DLD1 (cell line): Measurements from ENCODE around the gene EXOG.

Source experiments
- in situ Hi-C: cut with HindIII; loops from 2 replicates; pipeline ENCODE4 v1.10.0; 2017; ENCODE audit warnings: low sequenced_read_pairs

Gene EXOG

DNA sequence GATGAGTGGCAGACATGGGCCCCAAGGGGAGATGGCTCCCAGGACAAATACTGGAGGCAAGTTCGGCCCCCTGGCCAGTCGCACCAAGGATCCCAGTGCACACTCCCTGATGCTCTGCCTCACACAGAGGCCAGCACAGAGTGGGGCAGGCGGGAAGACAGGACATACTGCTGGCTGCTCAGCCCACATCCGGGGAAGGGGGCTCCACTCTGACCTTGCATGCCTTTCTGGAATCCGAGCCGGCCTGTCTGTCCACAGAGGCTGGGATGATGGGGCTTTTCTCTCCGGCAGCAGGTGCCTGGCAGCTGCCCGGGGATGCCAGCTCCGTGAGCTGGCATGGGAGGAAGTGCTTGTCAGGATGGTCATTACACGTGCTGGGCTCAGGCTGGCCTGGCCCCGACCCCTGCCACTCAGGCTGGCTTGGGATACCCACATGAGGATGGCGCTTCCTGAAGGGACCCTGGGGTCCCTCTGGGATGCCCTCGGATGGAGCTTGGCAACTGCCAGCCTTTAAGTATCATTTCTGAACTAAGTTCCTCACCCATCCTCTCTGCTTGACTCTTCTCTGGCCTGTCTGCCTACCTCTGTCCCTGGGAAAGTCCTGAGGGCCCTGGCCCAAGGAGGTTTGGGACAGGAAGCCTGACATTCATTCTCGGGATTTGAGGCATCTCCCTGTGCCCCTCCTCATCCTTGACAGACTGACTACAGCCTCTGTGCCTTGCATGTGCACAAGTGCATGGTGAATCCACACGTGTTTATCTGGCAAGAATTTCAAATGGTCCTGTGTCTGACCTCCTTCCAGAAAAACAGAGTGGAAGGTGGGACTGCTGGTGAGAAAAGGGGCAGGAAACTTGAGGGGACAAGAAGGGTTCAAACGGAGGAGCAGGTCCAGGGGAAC, 46.5 kb downstream of the EXOG start:
- in situ Hi-C loops, result no loop called here

- in situ Hi-C loops, result no loop called here
Observed at GRCh38 chr3:38543586-38543985, 47.4 kb downstream of the EXOG start.

- in situ Hi-C loops, result no loop called here
Observed at GRCh38 chr3:38544926-38545325, 48.8 kb downstream of the EXOG start.

DNA sequence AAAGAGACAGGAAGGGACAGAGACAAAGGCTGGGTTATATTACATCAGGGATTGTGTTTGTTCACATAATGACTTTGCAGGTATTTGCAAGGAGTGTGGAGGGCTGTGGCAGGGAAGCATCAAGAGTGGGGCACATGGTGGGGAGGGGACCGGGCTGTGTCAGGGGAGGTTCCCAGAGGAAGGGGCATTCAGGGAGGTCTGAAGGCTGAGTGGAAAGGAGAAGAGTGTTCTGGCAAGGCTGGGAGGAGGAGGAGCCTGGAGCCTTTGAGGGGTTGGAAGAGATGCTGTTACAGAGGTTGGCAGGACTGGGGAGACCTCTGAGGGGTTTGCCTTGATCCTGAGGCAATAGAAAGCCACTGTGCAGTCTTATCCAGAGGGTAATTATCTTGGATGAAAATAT, 49.4 kb downstream of the EXOG start:
- in situ Hi-C loops, result no loop called here

DNA sequence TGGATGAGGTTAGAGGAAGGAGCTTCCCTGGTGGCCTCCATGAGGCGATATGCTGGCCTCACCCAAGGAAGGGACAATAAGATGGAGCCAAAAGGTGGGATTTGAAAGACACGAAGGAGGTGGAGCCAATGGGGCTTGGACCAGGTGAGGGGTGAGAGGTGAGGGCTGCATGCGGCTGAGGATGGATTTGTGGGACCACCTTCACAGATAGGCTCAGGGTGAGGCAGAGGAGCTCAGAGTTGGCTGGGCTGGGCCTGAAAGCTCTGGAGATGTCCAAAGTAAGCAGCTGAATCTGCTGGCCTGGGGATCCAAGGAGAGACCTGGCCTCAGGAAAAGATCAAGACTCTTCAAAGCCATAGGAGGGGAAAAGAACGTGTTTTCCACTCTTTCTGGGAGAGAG, 49.8 kb downstream of the EXOG start:
- in situ Hi-C loops, result no loop called here

- in situ Hi-C loops, result no loop called here
Observed at GRCh38 chr3:38548154-38548931, 52.2 kb downstream of the EXOG start.

GRCh38 chr3:38549082-38549481, 52.9 kb downstream of the EXOG start:
- in situ Hi-C loops, result no loop called here

DNA sequence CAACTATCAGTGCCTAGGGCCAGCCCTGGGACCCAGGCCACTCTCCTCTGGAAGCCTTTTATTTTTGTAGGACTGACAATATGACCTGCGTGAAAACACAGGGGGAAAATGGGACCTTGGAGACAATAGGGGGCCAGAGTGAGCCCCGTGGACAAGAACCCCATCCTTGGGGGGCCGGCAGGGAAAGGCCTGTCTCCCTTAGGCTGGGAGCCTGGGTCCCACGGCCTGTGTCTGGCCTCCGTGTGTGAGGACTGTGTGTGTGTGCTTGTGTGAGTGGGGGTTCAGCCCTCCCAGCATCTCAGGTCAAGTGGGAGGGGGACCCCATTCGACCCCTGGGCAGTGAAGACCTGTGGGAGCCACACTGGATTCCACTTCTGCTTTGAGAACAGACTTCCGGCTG, 53.3 kb downstream of the EXOG start:
- in situ Hi-C loops, result no loop called here

- in situ Hi-C loops, result no loop called here
Observed at GRCh38 chr3:38549957-38550840, 54.1 kb downstream of the EXOG start.

- in situ Hi-C loops, result no loop called here
Observed at GRCh38 chr3:38551026-38551832, 55.1 kb downstream of the EXOG start.

DNA sequence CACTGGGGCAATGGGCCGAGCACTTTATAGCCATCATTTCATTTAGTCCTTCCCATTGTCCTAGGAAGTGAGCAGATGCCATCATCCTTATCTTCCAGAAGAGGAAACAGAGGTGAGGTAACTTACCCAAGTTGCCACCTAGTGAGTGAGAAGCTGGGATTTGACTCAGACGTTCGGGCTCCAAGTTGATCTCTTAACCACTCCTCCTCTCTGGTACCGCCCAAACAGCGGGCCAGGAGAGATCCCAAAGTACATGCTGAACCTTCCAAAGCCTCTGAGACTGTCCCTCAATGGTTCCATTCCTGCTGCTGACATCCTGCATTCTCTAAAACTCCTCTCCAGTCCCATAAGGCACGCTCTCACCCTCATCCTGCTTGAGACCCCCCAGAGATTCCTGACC, 56.2 kb downstream of the EXOG start:
- in situ Hi-C loops, result no loop called here

DNA sequence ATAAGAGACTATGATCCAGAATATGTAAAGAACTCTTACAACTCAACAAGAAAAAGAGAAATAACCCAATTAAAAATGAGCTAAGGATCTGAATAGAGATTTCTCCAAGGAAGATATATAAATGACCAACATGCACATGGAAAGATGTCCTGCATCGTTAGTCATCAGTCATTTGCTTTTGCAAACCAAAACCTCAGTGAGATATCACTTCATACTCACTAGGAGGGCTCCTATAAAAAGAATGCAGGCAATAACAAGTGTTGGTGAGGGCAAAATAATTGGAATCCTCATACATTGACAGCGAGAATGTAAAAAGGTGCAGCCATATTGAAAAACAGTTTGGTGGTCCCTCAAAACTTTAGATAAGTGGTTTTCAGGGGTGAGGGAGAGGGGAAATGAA, 56.9 kb downstream of the EXOG start:
- in situ Hi-C loops, result no loop called here

DNA sequence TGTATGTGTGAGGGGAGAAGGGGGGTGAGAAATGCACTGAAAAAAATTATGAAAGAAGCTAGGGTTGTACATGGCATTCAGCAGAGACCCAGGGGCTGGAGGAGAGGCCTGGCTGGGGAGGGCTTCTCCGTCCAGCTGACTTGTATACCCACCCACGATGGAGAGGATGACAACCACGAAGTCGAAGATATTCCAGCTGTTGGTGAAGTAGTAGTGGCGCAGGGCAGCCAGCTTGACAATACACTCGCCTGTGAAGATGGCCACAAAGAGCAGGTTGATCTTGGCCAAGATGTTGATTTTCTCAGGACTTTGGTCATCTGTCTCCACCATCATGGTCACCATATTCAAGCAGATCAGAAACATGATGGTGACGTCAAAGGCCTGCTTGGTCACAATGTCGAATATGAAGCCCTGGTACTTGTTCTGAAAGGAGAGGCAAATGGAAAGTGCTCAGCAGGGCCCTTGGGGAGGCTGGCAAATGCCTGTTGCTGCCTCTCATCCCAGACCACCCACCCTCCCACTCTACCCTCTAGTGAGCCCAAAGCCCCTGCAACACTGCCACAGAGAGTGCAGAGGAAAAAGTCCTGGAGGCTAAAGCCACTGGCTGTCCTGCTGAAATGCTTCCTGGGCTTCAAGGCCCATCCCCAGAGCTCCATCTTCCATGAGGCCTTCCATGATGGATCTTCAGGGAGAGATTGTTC, 58.1 kb downstream of the EXOG start:
- in situ Hi-C loops, result no loop called here

DNA sequence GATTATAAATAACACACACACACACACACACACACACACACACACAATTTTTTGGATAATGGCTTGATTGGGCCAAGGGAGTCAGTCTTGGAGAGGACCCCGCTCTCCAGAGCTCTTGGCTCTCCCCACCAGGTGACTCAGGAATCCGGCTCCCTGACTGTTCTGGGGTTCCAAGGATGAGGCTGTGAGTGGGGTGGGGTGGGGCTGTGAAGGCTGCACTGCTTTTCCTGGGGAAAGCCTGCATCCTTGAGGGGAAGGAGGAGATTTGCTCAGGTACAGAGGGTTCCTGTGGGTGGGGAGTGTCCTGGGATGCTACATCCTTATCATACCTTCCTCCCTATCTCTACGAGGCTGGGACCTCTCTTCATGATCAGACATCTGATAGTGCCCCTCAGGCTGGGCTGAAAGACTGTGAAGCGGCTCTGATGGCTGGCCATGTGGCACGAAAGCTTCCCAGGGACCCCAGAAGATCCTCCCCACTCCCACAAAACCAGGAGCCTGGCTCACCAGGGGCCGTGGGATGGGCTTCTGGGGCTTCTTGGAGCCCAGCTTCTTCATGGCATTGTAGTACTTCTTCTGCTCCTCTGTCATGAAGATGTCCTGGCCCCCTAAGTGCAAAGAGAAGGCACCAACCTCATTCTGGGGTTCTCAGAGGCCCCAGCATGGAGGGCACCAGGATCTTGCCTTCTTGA, 59.2 kb downstream of the EXOG start:
- in situ Hi-C loops, result no loop called here

DNA sequence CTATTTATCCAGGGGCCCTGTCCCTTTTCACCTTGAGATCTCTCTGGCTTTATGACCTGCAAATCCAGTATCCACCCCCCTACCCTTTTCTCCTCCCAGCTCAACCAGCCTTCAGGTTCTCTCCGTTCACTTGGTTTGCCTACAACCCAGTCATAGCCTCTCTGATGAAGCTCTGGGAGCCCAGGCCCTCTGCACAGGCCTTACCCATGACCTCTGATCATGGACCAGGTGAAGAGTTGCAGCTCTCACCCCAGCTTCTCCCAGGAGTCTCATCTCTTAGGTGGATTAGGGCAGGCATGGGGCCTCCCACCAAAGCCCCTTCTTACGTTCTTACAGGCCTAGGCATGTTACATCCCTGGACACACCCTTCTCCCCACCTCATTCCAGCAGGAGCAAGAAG, 59.8 kb downstream of the EXOG start:
- in situ Hi-C loops, result no loop called here

GRCh38 chr3:38556640-38557358, 60.7 kb downstream of the EXOG start:
- in situ Hi-C loops, result no loop called here

- in situ Hi-C loops, result no loop called here
Observed at GRCh38 chr3:38558864-38559263, 62.7 kb downstream of the EXOG start.

DNA sequence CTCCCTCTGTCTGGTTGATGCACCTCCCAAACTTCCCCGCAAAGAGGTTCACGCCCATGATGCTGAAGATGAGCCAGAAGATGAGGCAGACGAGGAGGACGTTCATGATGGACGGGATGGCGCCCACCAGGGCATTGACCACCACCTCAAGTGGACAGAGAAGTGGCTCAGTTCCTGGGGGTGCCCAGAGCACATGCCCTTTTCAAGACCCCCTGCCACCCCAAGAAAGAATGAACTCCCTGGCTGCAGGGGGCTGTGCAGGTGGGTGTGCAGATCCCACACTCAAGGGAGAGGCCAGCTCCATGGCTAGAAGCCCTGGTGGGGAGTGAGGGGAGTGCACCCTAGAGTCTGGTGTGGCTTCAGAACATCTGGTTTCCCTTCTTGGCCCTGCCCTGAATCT, 64.1 kb downstream of the EXOG start:
- in situ Hi-C loops, result no loop called here
